Measurements from ENCODE around the gene CDK16.

GRCh38 chrX:47222751-47223350, 4.4 kb downstream of the CDK16 start:
- TF ChIP-seq SP1 (IDR thresholded peaks at IDR 0.05) (no peak), FOXK2 (IDR thresholded peaks at IDR 0.05) (no peak), SUZ12 (IDR thresholded peaks at IDR 0.05) (no peak)

Data from HEK293T (cell line).